T-helper 2 cell (primary cell): ENCODE measurements around the gene CCDC159.
"Not testable (repeated sequence)": the region's sequence is repeated elsewhere in the genome, so short reads cannot be mapped to it uniquely, and the experiment has no call there.

ENCODE experiments used
- DNase-seq, 5 experiments: peaks; one replicate each; pipeline versions ENCODE4 v3.0.0 to v3.0.0-alpha.2; 2012 to 2022

Gene CCDC159

GRCh38 chr19:11367528-11367927 lies 21.2 kb downstream of the CCDC159 start:
- no peak for DNase-seq

GRCh38 chr19:11370744-11371143 lies 24.4 kb downstream of the CCDC159 start:
- DNase-seq = no peak

- DNase-seq = no peak
Measured at GRCh38 chr19:11373166-11373884, 27.0 kb downstream of the CCDC159 start.

GRCh38 chr19:11373885-11374432 lies 27.6 kb downstream of the CCDC159 start:
- peak in 1 of 5 experiments; percentile 43 for DNase-seq

GRCh38 chr19:11374433-11375142 lies 28.3 kb downstream of the CCDC159 start, which contains the start of gene SWSAP1:
Gene SWSAP1 (plus strand): TSS chr19:11374666. CDS start chr19:11374681, 15 bp downstream.
- peak; percentile 89 to 100 (median 95) for DNase-seq

- DNase-seq = peak; percentile 44 to 93 (median 67)
Measured at GRCh38 chr19:11375143-11375948, 29.0 kb downstream of the CCDC159 start.

- DNase-seq = peak in 1 of 5 experiments; percentile 57
Measured at GRCh38 chr19:11377237-11377636, 30.9 kb downstream of the CCDC159 start.

DNA sequence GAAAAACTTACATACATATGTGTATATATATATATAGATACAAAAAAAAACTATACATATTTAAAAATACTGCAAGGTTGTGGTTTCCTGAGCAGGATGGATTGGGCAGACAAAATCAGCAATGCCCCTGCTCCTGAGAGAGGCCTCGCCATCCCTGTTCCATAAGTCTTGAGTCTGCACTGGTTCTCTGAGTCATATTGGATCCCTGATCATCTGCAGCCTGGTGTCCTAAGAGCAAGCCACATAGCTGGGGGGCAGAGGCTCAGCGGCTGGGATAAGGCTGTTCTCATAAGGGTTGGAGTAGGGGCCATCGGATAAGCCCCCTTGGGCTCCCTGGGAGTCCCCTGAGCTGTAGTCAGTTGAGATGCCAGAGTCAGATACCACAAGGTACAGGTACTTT lies 31.4 kb downstream of the CCDC159 start:
- DNase-seq = no peak

DNA sequence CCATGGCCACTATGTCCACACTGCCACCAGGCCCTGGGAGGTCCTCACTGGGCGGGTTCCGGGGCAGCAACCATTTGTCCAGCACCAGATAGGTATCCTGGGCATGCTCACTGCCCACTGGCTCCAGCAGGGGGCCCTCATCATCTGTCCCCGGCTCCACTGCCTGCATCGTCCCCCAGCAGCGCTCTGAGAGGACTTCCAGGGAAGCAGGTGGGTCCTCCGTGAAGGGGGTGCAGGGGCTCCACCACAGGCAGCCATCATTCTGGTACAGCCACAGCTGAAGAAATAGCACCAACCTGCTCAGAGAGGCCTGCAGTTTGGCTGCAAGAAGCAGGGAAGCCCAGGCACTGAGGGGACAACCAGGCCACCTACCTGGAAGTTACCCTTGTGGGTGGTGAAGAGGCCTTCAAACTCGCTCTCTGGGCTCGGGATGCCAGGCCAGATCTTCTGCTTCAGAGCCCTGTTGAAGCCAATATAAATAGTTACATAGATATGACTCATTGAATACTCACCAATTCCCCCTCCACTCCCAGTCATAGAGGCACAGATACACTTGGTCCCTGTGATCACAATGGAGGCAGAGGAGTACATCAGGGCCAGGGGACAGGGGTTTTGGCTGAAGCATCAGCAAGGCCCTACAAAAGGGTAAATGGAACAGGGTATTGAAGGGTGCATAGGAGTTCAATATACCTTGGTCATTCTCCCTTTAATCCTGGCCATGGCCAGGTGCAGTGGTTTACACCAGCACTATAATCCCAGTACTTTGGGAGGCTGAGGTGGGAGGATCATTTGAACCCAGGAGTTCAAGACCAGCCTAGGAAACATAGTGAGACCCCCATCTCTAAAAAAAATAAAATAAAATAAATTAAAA lies 32.2 kb downstream of the CCDC159 start:
- peak in 1 of 5 experiments; percentile 24 for DNase-seq

DNA sequence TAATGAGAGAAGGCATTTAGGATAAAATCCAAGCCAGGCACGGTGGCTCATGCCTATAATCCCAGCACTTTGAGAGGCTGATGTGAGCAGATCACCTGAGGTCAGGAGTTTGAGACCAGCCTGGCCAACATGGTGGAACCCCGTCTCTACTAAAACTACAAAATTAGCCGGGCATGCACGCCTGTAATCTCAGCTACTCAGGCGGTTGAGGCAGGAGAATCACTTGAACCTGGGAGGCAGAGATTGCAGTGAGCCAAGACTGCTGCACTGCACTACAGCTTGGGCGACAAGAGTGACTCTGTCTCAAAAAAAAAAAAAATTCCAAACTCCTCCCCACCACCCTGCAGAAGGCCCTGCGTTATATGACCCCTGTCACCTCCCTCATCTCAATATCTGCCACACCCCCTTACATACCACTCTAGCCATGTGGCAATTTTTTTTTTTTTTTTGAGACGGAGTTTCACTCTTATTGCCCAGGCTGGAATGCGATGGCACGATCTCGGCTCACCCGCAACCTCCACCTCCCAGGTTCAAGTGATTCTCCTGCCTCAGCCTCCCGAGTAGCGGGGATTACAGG lies 33.0 kb downstream of the CCDC159 start:
- DNase-seq = not testable (repeated sequence)

DNA sequence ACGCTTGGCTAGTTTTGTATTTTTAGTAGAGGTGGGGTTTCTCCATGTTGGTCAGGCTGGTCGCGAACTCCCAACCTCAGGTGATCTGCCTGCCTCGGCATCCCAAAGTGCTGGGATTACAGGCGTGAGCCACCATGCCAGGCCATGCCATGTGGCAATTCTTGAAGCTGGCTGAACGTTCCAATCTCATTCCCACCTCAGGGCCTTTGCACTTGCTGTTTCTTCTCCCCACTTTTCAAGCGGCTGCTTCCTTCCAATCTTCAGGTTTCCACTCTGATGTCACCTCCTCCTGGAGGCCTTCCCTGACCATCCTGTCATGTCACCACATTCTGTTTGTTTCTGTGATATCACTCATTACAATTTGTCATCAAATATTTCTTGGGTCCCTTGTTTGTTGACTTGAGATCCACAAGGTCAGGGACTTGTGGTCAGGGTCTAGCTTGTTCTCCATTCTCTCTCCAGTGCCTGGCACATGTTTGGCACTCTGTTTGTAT lies 33.6 kb downstream of the CCDC159 start:
- DNase-seq = no peak

- DNase-seq = peak; percentile 91 to 99 (median 96)
Measured at GRCh38 chr19:11380653-11381537, 34.6 kb downstream of the CCDC159 start.

GRCh38 chr19:11382898-11383705 lies 36.8 kb downstream of the CCDC159 start:
- peak in 3 of 5 experiments; percentile 18 to 48 (median 20) for DNase-seq

- no peak for DNase-seq
Measured at GRCh38 chr19:11383706-11384048, 37.4 kb downstream of the CCDC159 start.

DNA sequence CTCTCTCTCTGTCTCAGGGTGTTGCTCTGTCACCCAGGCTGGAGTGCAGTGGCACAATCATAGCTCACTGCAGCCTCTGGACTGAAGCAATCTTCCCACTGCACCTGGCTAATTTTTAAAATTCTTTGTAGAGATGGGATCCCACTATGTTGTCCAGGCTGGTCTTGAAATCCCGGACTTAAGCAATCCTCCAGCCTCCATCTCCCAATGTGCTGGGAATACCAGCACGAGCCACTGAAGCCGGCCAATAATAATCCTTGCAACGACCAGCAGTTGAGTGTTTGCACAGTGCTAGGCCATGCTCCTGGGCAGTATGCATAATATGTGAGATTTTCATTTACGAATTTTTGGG lies 38.4 kb downstream of the CCDC159 start:
- no peak for DNase-seq

- DNase-seq = peak in 1 of 5 experiments; percentile 48
Measured at GRCh38 chr19:11387162-11388034, 41.1 kb downstream of the CCDC159 start.

GRCh38 chr19:11390359-11390758 lies 44.0 kb downstream of the CCDC159 start:
- DNase-seq = no peak

GRCh38 chr19:11390933-11391680 lies 44.8 kb downstream of the CCDC159 start:
- no peak for DNase-seq
